Panc1 (cell line): ENCODE measurements around the gene ANO2.

Experiments
- POLR2AphosphoS5 ChIP-seq: IDR thresholded peaks from 2 replicates; pipeline ENCODE4 v1.6.1; 2012; ENCODE audit warnings: mild to moderate bottlenecking, low read depth, low read length, moderate library complexity
- SIN3A ChIP-seq: IDR thresholded peaks from 2 replicates; pipeline ENCODE4 v1.6.1; 2012; ENCODE audit warnings: low read depth, mild to moderate bottlenecking, low read length, moderate library complexity, borderline replicate concordance; ENCODE audit not compliant: insufficient read depth
- TCF7L2 ChIP-seq: IDR thresholded peaks from 2 replicates; pipeline ENCODE4 v1.6.1; 2011; ENCODE audit warnings: mild to moderate bottlenecking, low read depth, low read length, inconsistent platforms
- TF ChIP-seq, protein P1 (sequence below): fragments of 450-650 bp; IDR thresholded peaks from 2 replicates; pipeline ENCODE4 v1.5.1; 2017; ENCODE audit warnings: mild to moderate bottlenecking
- TF ChIP-seq, protein P2 (sequence below), 2 experiments: IDR thresholded peaks; 2 replicates each; pipeline ENCODE4 v1.6.1; 2011 to 2012; ENCODE audit warnings: low read depth in 2 of 2, control low read depth in 1 of 2, low read length in 1 of 2, mild to moderate bottlenecking in 1 of 2, moderate library complexity in 1 of 2; ENCODE audit not compliant: insufficient read depth in 1 of 2

DNA sequence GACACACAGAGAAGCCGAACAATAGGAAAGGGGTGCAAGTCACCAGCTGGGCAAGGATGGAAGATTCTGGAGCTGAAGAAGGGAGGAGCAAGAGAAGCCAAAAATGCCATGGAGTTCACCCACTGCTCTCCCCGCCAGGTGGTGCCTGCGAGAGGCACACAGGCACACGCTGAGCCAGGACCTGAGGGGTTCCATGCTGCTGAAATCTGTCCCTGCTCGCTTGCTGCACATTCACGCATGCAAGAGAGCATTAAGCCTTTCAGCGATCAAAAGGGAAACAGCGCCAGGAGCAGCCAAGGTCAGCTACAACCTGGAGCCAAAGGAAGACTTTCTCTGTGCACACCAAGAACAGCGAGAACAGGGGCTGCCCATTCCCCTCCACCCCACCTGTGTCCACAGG lies 104.1 kb downstream of the ANO2 start:
- TF ChIP-seq, protein P1, sequence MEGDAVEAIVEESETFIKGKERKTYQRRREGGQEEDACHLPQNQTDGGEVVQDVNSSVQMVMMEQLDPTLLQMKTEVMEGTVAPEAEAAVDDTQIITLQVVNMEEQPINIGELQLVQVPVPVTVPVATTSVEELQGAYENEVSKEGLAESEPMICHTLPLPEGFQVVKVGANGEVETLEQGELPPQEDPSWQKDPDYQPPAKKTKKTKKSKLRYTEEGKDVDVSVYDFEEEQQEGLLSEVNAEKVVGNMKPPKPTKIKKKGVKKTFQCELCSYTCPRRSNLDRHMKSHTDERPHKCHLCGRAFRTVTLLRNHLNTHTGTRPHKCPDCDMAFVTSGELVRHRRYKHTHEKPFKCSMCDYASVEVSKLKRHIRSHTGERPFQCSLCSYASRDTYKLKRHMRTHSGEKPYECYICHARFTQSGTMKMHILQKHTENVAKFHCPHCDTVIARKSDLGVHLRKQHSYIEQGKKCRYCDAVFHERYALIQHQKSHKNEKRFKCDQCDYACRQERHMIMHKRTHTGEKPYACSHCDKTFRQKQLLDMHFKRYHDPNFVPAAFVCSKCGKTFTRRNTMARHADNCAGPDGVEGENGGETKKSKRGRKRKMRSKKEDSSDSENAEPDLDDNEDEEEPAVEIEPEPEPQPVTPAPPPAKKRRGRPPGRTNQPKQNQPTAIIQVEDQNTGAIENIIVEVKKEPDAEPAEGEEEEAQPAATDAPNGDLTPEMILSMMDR = no peak
- TF ChIP-seq, protein P2, sequence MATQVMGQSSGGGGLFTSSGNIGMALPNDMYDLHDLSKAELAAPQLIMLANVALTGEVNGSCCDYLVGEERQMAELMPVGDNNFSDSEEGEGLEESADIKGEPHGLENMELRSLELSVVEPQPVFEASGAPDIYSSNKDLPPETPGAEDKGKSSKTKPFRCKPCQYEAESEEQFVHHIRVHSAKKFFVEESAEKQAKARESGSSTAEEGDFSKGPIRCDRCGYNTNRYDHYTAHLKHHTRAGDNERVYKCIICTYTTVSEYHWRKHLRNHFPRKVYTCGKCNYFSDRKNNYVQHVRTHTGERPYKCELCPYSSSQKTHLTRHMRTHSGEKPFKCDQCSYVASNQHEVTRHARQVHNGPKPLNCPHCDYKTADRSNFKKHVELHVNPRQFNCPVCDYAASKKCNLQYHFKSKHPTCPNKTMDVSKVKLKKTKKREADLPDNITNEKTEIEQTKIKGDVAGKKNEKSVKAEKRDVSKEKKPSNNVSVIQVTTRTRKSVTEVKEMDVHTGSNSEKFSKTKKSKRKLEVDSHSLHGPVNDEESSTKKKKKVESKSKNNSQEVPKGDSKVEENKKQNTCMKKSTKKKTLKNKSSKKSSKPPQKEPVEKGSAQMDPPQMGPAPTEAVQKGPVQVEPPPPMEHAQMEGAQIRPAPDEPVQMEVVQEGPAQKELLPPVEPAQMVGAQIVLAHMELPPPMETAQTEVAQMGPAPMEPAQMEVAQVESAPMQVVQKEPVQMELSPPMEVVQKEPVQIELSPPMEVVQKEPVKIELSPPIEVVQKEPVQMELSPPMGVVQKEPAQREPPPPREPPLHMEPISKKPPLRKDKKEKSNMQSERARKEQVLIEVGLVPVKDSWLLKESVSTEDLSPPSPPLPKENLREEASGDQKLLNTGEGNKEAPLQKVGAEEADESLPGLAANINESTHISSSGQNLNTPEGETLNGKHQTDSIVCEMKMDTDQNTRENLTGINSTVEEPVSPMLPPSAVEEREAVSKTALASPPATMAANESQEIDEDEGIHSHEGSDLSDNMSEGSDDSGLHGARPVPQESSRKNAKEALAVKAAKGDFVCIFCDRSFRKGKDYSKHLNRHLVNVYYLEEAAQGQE (IDR thresholded peaks at IDR 0.05; ENCODE audit: insufficient read depth in 1 of 2, low read depth in 2 of 2, low read length in 1 of 2) = no peak
- TF ChIP-seq TCF7L2 = no peak
- no peak for TF ChIP-seq SIN3A
- no peak for TF ChIP-seq POLR2AphosphoS5
